ENCODE results near the gene OR2B6.

GRCh38 chr6:27911956-27912446 lies 45.0 kb upstream of the OR2B6 start, which contains the start of gene OR2B2:
- TF ChIP-seq, protein P1, sequence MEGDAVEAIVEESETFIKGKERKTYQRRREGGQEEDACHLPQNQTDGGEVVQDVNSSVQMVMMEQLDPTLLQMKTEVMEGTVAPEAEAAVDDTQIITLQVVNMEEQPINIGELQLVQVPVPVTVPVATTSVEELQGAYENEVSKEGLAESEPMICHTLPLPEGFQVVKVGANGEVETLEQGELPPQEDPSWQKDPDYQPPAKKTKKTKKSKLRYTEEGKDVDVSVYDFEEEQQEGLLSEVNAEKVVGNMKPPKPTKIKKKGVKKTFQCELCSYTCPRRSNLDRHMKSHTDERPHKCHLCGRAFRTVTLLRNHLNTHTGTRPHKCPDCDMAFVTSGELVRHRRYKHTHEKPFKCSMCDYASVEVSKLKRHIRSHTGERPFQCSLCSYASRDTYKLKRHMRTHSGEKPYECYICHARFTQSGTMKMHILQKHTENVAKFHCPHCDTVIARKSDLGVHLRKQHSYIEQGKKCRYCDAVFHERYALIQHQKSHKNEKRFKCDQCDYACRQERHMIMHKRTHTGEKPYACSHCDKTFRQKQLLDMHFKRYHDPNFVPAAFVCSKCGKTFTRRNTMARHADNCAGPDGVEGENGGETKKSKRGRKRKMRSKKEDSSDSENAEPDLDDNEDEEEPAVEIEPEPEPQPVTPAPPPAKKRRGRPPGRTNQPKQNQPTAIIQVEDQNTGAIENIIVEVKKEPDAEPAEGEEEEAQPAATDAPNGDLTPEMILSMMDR (IDR thresholded peaks at IDR 0.05) = no peak
- TF ChIP-seq POLR2A (IDR thresholded peaks at IDR 0.05) (no peak), EP300 (IDR thresholded peaks at IDR 0.05) (no peak)

Measured in sigmoid colon (tissue), 4 donors.